ENCODE data around the gene SAP25.

The SAP25 gene

DNA sequence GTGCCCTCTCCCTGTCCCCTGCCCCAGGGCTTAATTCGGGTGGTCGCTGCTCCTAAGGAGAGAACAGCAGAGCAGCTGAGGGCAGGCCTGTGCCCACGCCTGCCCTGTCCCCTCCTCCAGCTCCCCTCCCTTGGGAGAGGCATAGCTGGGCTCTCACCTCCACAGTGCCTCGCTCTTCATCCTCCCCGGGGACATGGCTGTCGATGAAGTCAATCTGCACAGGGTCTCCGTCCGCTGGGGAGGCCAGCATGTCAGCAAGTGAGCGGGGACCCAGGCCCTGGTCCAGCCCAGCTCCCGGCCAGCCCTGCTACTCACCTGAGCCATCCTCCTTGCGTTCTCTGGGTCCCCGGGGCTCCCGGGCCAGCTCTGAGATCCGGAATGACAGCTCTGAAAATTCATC is 3.8 kb upstream of the SAP25 start:
- no peak for DNase-seq (ENCODE audit: low spot score in 2 of 2)
- Mint-ChIP-seq H3K9me3 (no peaks in the 10 kb centered on the region), H3K4me3 (no peak overlapping the region), H3K27me3 (no peaks in the 10 kb centered on the region), H3K4me1 (no peaks in the 10 kb centered on the region), H3K27ac (ENCODE audit: low read depth) (no peak overlapping the region), H3K36me3 (ENCODE audit: insufficient read depth) (peaks cover 38% of the 10 kb centered on the region)
- no peak for ATAC-seq (replicated peaks; ENCODE audit: extremely low read depth, poor library complexity, severe bottlenecking)

DNA sequence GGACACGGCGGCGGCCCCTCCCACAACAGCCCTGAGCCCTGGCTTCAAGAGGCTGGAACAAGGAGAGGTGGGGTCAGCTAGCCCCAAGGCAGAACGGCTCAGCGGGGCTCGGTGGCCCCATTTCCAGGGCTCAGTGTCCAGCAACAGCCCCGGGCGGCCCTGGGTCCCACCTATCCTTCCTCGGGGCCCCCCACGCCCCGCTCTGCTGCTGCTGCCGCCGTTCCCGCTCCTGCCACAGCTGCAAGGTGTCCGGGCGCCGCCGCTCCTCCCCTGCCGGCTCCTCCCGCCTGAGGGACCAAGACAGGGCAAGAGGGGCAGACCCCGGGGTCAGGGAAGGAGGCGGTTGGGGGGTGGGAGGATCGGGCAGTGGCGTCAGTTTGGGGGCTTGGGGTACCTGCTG is 3.4 kb upstream of the SAP25 start:
- Mint-ChIP-seq H3K27me3 (no peaks in the 10 kb centered on the region), H3K4me3 (no peak overlapping the region), H3K9me3 (no peaks in the 10 kb centered on the region), H3K36me3 (ENCODE audit: insufficient read depth) (peaks cover 37% of the 10 kb centered on the region), H3K4me1 (peaks cover 2% of the 10 kb centered on the region), H3K27ac (ENCODE audit: low read depth) (no peak overlapping the region)
- DNase-seq (ENCODE audit: low spot score in 2 of 2) (no peak), ATAC-seq (replicated peaks; ENCODE audit: extremely low read depth, poor library complexity, severe bottlenecking) (no peak)

DNA sequence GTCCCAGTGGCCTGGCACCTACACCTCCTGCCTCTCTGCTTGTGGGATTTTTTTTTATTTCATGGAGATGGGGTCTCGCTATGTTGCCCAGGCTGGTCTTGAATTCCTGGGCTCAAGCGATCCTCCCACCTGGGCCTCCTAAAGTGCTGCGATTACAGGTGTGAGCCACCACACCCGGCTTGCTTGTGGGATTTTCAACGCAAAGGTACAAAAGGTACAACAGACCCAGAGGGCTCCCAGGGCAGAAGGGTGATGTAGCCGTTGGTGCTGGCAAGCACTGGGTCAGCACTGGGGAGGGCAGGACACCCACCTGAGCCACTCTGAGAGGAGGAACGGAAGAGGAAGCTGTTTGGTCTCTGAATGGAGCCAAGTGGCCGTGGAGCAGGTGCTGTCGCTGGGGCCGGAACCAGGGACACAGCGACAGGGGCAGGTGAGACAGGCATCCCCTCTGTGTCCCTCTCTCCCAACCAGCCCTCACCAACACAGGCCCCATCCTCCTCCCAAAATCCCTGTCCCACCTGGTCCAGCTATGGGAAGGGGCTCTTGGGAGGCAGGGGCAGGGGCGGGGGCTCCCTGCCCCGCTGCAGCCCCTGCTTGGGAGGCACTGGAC is 2.8 kb upstream of the SAP25 start:
- H3K4me3 Mint-ChIP-seq, result no peak overlapping the region
- no peak for DNase-seq (ENCODE audit: low spot score in 2 of 2)

DNA sequence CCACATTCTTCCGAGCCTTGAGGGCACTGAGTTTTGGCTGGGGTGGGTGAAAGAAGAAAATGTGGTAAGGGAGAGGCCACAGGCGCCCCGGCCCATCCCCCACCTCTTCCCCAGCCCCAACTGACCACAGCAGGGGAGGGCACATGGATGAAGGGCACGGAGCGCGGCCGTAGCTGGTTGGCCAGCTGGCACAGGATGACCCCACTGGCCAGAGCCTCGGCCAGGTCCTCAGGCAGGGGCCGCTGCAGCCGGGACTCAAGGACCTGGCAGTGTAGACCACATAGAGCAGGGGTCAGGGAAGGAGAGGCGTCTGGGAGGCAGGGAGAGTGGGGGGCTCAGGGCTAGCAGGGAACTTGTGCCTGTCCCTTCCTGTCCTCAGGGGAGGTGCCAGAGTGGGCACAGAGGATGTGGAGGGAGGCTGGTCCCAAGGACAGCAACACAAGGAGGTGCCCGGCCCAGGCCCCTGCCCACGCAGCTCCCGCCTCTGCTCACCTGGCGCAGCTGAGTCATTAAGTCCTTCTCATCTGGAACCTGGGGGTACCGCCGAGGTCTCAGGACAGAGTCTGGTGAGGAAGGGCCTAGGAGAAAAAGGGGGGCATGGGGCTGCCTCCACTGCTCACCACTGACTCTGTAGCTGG is 2.2 kb upstream of the SAP25 start:
- Mint-ChIP-seq H3K4me3 (no peak overlapping the region), H3K9me3 (no peaks in the 10 kb centered on the region), H3K4me1 (peaks cover 6% of the 10 kb centered on the region), H3K27me3 (no peaks in the 10 kb centered on the region), H3K27ac (ENCODE audit: low read depth) (no peak overlapping the region), H3K36me3 (ENCODE audit: insufficient read depth) (peaks cover 37% of the 10 kb centered on the region)
- DNase-seq (ENCODE audit: low spot score in 2 of 2) (no peak), ATAC-seq (replicated peaks; ENCODE audit: extremely low read depth, poor library complexity, severe bottlenecking) (no peak)

More for the DNA sequence above, 2.8 kb upstream of the SAP25 start:
- no peak overlapping the region for H3K27ac Mint-ChIP-seq (ENCODE audit: low read depth)
- no peak for ATAC-seq (replicated peaks; ENCODE audit: extremely low read depth, poor library complexity, severe bottlenecking)
- peaks cover 37% of the 10 kb centered on the region for H3K36me3 Mint-ChIP-seq (ENCODE audit: insufficient read depth)
- H3K9me3 Mint-ChIP-seq, result no peaks in the 10 kb centered on the region
- H3K27me3 Mint-ChIP-seq, result no peaks in the 10 kb centered on the region
- H3K4me1 Mint-ChIP-seq, result peaks cover 6% of the 10 kb centered on the region

DNA sequence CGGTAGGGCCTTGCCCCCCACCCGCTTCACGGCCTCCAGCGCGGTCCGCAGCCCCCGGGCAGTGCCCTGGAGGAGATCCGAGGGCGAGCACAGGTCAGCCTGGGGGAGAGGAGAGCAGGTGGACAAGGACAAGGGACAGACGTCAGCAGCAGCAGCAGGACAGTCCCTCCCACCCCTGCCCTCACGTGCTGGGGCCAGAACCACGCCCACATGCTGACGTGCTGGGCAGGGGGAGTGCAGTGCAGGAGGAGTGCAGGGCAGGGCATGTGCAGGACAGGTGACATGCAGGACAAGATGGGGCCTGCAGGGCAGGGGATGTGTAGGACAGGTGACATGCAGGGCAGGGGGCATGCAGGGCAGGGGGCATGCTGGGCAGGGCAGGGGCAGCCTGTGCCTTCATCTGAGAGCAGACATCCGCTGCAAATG is 1.5 kb upstream of the SAP25 start:
- Mint-ChIP-seq H3K4me3 (no peak overlapping the region), H3K36me3 (ENCODE audit: insufficient read depth) (peaks cover 37% of the 10 kb centered on the region), H3K4me1 (peaks cover 6% of the 10 kb centered on the region), H3K27ac (ENCODE audit: low read depth) (peak overlapping the region; percentile 32), H3K9me3 (no peaks in the 10 kb centered on the region), H3K27me3 (no peaks in the 10 kb centered on the region)
- ATAC-seq (replicated peaks; ENCODE audit: extremely low read depth, poor library complexity, severe bottlenecking), result no peak
- DNase-seq (ENCODE audit: low spot score in 2 of 2), result no peak

DNA sequence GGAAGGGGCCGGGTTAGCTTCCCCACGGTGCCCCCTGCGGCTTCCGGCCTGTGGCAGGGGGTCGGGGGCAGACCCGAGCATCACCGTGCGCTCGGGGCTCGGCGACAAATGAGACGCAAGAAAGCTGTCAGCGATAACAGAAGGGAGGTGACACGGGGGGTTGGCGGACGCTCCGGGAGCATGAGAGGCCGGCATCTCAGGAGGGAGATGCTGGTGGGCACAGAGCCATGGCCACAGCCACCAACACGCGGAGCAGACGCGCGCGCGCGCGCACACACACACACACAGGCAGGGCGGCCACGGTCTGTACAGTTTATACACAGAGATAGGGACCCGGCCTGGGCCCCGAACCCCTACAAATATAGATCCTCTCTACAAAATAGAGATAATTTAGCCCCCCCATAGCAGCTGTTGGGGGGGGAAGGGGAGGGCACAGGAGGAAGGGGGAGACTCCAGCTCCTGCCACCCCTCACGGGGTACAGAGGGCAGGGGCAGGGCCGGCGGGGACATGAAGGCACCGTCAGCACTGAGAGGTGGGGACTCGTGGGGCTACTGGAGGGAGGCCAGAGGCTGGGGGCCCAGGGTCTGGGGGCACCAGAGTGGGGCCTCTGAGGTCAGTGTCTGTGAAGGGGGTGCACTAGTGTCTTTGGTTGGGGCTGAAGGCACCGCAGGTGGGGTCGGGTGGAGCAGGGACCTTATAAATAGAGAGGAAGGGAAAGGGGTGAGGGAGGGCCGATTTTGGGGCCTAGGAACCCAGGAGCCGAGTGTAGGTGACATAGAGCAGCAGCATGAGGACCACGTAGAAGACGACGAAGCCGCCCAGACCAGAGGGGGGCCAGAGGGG is 884 bp upstream of the SAP25 start:
- DNase-seq (ENCODE audit: low spot score in 2 of 2), result no peak
- Mint-ChIP-seq H3K27ac (ENCODE audit: low read depth) (peak overlapping the region; percentile 32), H3K4me3 (no peak overlapping the region), H3K4me1 (peaks cover 6% of the 10 kb centered on the region), H3K27me3 (no peaks in the 10 kb centered on the region), H3K36me3 (ENCODE audit: insufficient read depth) (peaks cover 34% of the 10 kb centered on the region), H3K9me3 (no peaks in the 10 kb centered on the region)
- ATAC-seq (replicated peaks; ENCODE audit: extremely low read depth, poor library complexity, severe bottlenecking), result no peak

DNA sequence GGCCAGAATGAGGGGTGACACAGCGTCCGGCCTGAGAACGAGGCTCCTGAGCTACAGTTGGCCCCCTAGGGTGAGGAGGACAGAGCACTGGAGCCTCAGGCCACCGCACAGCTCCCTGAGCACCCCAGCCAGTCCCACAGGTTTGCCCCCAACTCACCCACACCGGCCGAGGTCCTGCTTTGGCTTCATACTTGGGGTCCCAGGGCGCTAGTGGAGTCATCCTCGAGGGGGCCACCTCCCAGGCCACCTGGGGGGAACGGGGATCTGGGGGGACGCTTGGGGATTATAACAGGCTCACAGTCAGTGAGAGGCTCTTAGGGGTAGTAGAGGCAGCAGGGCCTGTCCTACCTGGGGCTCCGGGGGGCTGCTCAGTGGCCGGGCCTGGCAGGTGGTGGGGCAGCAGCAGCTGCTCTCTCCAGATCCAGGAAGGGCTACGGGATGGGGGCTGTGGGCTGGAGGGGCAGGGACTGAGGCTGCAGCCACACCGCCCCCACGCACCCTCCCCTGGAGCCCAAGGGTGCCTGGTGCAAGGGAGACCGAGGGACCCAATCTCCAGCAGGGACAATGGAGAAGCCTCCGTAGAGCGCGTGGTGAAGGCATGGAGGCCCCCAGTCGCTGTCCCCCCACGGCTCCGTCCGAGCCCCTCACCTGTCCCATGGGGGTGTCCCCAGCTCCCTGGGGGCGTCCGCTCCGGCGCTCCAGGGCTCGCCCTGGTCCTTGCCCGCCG is 588 bp downstream of the SAP25 start:
- H3K27ac Mint-ChIP-seq (ENCODE audit: low read depth), result no peak overlapping the region
- ATAC-seq (replicated peaks; ENCODE audit: extremely low read depth, poor library complexity, severe bottlenecking), result no peak
- no peak overlapping the region for H3K4me3 Mint-ChIP-seq
- peaks cover 29% of the 10 kb centered on the region for H3K36me3 Mint-ChIP-seq (ENCODE audit: insufficient read depth)
- no peaks in the 10 kb centered on the region for H3K27me3 Mint-ChIP-seq
- no peak for DNase-seq (ENCODE audit: low spot score in 2 of 2)
- no peaks in the 10 kb centered on the region for H3K9me3 Mint-ChIP-seq
- H3K4me1 Mint-ChIP-seq, result peaks cover 18% of the 10 kb centered on the region

DNA sequence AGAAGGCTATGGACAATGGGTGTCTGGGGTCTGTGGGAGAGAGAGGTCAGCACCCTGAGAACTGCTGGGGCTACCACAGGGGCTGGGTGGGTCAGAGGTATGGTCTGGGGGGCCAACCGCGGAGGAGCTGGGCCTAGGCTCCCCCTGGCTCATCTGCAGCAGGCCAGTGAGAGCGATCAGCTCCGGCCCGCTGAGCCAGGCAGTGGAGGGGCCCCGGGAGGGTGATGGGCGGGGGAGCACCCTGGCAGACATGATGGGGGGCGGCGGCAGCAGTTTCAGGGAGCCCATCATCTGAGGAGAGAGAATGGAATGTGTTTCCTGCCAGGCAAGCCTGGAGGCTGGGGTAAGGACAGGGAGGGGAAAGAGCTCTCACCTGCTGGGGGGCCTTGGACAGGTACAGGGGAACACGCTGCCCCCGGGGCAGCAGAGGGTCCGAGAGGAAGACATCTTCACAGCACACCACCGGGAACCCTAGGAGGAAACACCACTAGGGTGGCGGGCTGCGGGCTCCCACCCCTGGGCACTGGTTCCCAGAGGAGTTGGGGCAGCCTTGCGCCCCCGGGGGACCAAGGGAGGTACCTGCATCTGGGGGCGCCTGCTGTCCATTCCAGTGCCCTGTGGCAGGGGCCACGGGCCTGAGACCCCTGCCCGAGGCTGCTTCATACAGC is 1.3 kb downstream of the SAP25 start:
- H3K9me3 Mint-ChIP-seq, result no peaks in the 10 kb centered on the region
- H3K4me1 Mint-ChIP-seq, result peaks cover 23% of the 10 kb centered on the region
- DNase-seq (ENCODE audit: low spot score in 2 of 2) (no peak), ATAC-seq (replicated peaks; ENCODE audit: extremely low read depth, poor library complexity, severe bottlenecking) (no peak)
- H3K27me3 Mint-ChIP-seq, result no peaks in the 10 kb centered on the region
- H3K36me3 Mint-ChIP-seq (ENCODE audit: insufficient read depth), result peaks cover 30% of the 10 kb centered on the region
- no peak overlapping the region for H3K4me3 Mint-ChIP-seq
- no peak overlapping the region for H3K27ac Mint-ChIP-seq (ENCODE audit: low read depth)

DNA sequence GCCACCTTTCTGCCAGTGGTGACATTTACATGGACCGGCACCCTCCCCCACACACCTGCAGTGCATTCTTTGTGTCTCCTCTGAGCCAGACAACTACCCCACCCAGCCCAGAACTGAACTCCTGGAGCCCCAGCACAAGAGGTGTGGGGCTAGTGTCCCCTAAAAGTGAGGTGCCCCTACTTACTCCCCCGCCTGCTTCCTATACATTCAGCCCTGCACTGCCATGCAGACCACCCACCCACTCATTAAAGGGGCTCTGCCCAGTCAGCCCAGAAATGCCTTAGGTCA is 1.9 kb downstream of the SAP25 start:
- Mint-ChIP-seq H3K36me3 (ENCODE audit: insufficient read depth) (peaks cover 28% of the 10 kb centered on the region), H3K27ac (ENCODE audit: low read depth) (no peak overlapping the region), H3K27me3 (no peaks in the 10 kb centered on the region), H3K4me1 (peaks cover 27% of the 10 kb centered on the region), H3K9me3 (no peaks in the 10 kb centered on the region), H3K4me3 (no peak overlapping the region)
- ATAC-seq (replicated peaks; ENCODE audit: extremely low read depth, poor library complexity, severe bottlenecking) (no peak), DNase-seq (ENCODE audit: low spot score in 2 of 2) (no peak)

DNA sequence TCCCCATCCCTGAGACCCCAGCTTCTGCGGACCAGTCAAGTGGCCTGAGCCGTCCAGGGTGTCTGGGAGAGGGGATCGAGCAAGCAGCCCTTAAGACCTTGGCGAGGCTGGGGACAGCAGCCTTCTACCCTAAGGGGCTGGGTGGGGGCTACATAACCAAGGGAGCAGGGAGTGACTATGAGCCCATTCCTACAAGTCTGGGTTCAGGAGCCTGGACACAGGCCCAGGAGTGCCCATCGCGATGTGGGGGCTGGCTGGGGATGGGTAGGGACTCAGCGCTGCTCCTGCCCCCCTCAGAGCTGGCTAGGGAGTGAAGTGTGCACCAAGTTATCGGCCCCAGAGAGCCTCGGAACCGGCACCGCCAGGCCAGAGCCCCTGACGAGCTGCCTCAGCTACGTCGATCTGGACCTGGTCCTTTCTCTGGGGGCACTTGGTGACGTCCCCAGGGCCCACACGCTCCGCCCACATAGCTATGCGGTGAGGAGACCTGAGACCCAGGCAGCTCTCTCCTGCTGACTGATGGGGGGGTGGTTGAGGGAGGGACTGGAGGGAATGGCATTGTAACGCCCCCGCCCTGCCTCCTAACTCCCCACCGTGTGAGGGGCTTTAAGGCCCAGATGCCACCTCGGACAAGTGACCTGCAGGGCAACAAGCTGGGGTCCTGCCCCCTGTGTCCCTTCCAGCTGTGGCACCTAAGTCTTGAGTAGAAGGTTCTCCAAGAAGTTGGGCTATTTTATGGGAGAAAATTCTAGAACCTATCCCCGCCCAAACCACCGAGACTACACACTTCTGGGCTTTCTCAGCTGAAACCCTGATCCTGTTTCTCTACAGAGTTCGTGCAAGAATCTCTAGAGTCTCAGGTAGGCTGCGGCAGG is 2.5 kb downstream of the SAP25 start:
- Mint-ChIP-seq H3K27ac (ENCODE audit: low read depth) (no peak overlapping the region), H3K4me1 (peaks cover 31% of the 10 kb centered on the region), H3K9me3 (no peaks in the 10 kb centered on the region), H3K36me3 (ENCODE audit: insufficient read depth) (peaks cover 26% of the 10 kb centered on the region), H3K27me3 (no peaks in the 10 kb centered on the region), H3K4me3 (peak overlapping the region; percentile 33)
- ATAC-seq (replicated peaks; ENCODE audit: extremely low read depth, poor library complexity, severe bottlenecking), result no peak
- no peak for DNase-seq (ENCODE audit: low spot score in 2 of 2)

DNA sequence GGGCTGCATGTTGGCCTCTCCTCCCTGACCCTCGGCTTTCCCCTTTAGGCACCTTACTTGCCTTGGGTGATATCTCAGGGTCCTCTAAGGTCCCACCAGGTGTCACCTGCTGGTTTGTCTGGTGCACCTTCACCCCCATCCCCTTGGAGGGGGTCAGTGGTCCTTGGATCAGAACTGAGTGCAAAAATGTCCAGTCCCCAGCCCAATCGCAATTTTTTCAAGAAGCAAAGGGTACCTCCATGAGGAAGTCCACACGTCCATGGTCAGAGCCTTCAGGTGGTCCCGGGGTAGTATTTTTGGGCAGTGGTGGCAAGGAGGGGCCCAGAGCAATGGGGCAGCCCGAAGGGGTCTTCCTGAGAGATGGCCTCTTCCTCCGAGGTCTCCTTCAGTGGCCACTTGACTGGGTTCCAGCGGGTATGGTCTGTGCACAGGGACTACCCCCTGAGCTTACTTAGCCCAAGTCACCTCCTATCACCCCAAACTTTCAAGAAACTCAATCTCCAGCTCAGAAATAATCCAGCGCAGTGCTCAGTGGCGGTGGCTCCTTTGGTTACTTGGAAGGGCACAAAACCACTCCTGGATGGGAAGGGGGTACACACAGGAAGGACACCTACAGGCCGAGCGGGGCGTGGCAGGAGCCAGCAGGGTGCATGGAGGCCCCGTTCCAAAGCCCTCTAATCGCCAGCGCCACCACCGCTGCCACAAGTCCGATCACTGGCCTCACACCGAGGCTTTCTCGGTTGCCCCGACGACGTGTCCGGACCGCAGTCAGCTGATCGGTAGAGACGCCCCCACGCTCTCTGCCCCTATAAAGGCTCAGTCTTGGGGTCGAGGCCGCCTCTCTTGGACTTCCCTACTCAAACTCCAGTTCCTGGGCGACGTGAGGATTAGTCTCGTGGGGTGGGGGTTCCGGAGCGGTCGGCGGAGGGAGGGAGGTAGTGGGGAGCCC is 4.5 kb downstream of the SAP25 start:
- Mint-ChIP-seq H3K36me3 (ENCODE audit: insufficient read depth) (peaks cover 14% of the 10 kb centered on the region), H3K27me3 (no peaks in the 10 kb centered on the region), H3K4me1 (peaks cover 37% of the 10 kb centered on the region), H3K27ac (ENCODE audit: low read depth) (peak overlapping the region; percentile 67), H3K9me3 (no peaks in the 10 kb centered on the region), H3K4me3 (peak overlapping the region; percentile 33)
- ATAC-seq (replicated peaks; ENCODE audit: extremely low read depth, poor library complexity, severe bottlenecking) (peak; percentile 37), DNase-seq (ENCODE audit: low spot score in 2 of 2) (peak in 1 of 2 donors; percentile 29)
